ENCODE measurements around the gene VMAC.

VMAC gene

DNA sequence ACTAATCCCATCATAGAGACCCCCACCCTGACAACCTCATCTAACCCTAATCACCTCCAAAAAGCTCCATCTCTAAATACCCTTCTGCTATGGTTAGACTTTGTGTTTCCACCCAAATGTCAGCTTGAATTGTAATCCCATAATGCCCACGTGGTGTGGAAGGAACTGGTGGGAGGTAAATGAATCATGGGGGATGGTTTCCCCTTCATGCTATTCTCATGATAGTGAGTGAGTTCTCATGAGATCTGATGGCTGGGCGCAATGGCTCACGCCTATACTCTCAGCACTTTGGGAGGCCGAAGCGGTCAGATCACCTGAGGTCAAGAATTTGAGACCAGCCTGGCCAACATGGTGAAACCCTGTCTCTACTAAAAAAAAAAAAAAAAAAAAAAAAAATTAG, 2.6 kb downstream of the VMAC start:
- no peak for DNase-seq

DNA sequence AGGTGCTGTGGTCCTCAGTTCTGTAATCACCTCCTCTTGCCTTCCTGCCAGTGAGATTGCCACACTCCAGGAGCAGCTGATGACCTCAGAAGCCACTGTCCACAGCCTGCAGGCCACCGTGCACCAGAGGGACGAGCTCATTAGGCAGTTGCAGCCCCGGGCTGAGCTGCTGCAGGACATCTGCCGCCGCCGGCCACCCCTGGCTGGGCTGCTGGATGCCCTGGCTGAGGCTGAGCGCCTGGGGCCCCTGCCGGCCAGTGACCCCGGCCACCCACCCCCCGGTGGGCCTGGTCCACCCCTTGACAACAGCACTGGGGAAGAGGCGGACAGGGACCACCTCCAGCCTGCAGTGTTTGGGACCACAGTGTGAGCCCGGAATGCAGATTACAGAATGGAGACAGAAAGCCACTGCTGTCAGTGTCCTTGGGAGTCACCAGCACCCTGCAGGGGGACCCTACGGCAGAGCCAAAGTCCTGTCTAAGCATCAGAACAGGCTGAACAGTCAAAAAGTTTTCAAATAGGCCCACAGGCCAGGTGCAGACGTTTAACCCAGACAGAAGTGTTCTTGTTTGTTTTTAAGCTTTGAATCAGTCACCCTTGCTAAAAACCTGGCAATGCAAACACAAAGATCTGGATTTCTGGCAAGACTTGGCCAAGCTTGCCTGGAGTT, 4.2 kb downstream of the VMAC start:
- no peak for DNase-seq

DNA sequence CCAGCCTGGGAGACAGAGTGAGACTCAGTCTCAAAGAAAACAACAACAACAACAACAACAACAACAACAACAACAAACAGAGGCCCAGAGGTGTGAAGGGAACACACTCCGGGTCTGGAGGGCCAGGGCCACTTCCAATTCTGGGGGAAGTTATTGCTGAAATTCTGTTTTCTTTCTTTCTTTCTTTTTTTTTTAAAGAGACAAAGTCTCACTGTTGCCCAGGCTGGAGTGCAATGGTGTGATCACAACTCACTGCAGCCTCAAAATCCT, 5.9 kb downstream of the VMAC start:
- DNase-seq: no peak

DNA sequence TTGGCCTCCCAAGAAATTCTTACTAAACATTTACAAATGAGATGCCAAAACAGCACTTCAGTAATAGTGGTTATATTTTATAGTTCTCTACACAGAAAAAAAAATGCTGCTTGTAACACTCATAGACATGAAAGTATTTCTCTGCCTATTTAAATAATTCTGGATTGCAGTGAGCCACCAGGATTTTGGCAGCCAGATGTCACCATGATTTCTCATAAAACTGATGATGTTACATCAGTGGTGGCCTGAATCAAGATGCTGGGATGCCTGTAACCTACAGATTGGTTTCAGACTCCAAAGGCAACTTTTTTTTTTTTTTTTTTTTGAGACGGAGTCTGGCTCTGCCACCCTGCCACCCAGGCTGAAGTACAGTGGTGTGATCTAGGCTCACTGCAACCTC, 6.7 kb downstream of the VMAC start:
- DNase-seq: no peak

- DNase-seq: no peak
Observed at GRCh38 chr19:5913739-5914357, 9.2 kb downstream of the VMAC start, which contains the start of gene CAPS. CAPS (plus strand) TSS chr19:5914254; CDS start chr19:5914407, 153 bp downstream.

- DNase-seq: no peak
Observed at GRCh38 chr19:5914358-5914774, 9.7 kb downstream of the VMAC start.

DNA sequence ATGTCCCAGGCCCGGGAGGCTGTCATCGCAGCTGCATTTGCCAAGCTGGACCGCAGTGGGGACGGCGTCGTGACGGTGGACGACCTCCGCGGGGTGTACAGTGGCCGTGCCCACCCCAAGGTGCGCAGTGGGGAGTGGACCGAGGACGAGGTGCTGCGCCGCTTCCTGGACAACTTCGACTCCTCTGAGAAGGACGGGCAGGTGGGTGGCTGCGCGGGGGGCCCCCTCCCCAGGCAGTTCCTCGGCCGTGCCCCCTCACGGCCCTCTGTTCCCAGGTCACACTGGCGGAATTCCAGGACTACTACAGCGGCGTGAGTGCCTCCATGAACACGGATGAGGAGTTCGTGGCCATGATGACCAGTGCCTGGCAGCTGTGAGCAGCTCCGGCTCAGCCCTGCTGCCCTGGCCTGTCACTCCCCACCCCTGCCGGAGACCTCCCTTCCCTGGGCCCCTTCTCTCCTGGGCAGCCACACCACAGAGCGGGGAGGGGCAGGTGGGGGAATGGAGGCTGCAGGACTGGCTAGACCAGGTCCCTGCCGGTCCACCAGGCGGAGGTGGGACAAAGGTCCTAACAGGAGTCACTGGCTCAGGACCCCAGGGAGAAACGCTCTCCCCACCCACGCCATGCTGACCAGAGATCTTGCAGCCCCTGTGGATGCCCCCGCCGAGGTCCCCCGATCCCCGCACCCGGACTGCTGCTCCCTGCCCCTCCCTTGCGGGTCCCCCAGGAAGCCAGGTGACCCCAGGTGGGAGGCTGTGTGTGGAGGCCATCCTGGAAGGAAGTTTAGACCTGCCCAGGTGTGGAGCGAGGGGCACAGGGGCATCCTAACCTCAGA, 10.5 kb downstream of the VMAC start:
- no peak for DNase-seq

DNA sequence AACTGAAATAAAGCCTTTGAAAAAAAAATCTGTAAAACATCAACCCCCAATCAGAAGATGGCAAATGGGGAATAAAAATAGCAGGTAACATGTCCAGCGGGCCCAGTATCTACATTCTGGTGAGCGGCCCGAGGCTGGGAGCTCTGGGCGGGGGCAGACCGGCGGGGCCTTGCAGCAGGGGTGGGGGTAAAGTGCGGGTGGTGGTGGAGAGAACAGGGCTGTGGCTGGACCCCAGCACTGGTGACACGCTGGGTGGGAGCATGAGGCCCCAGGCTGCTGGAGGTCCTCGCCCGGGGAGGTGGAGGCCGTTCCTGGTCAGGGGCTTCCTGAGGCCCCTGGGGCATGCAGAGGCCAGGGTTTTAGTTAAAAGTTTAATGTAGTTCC, 11.1 kb downstream of the VMAC start:
- no peak for DNase-seq

DNA sequence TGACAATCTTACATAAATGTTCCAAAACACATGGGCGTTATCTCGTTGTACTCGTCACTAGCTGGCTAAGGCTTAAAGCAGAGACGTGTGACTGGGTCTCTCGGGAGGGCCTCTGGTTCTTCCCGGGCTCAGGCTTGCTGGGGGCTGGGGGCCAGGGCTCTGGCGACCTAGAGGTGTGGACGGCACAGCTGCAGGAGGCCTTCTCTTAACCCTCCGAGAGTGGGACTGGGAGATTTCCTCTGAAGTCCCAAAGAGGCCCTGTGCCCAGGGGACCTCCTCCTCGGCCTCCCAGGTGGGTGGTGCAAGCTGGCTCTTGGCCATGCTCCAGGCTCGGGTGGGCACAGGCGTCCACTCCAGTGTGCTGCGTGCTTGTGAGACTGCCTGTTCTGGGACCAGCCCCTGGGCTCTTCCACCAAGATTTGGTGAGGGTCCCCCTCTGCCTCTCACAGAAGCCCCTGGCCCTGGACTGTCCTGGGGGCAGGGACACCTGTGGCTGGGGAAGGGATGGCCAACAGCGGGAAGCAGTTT, 11.6 kb downstream of the VMAC start:
- DNase-seq: no peak

- no peak for DNase-seq
Observed at GRCh38 chr19:5917431-5918107, 12.9 kb downstream of the VMAC start.

- no peak for DNase-seq
Observed at GRCh38 chr19:5918463-5919079, 13.9 kb downstream of the VMAC start.

GRCh38 chr19:5921516-5922160, 17.0 kb downstream of the VMAC start:
- no peak for DNase-seq

GRCh38 chr19:5922161-5922545, 17.5 kb downstream of the VMAC start:
- DNase-seq: no peak

DNA sequence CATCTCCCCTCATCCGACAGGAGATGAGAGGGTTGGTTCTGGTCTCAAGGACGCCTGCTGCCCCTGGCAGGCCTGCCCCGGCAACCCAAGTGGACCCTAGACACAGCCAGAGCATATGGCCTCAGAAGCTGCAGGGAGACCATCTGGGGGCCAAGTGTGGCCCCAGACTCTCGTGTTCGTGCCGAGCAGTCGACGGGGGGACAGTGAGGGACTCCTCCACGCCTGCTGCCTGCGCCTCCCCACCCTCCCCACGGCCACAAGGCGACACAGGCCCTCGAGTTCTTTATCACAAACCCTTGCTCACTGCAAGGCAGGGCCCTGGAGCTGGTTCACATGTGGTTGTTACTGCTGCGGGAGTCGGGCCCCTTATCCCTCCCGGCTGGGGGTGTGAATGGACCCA, 18.7 kb downstream of the VMAC start:
- DNase-seq: no peak

DNA sequence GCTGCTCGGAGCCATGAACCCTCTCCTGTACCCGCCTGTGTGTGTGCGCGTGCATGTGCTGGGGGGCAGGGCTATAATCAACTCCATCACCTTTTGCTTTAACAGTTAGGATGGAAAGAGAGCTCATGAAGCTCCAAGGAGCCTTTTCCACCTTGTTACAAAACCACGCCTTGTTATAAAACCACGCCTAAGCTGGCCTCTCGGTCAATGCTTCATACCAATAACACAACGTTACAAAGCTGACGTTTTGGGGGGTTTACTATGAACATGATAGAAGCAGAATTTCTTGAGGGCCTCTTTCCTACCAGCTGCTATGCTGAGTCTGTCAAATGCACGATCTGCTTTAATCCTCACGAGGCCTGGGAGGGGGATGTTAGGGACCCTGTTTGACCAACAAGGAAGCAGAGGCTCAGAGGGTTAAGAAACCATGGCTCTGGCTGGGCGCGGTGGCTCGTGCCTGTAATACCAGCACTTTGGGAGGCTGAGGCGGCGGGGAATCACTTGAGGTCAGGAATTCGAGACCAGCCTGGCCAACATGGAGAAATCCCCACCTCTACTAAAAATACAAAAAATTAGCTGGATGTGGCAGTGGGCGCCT, 21.3 kb downstream of the VMAC start:
- no peak for DNase-seq

DNA sequence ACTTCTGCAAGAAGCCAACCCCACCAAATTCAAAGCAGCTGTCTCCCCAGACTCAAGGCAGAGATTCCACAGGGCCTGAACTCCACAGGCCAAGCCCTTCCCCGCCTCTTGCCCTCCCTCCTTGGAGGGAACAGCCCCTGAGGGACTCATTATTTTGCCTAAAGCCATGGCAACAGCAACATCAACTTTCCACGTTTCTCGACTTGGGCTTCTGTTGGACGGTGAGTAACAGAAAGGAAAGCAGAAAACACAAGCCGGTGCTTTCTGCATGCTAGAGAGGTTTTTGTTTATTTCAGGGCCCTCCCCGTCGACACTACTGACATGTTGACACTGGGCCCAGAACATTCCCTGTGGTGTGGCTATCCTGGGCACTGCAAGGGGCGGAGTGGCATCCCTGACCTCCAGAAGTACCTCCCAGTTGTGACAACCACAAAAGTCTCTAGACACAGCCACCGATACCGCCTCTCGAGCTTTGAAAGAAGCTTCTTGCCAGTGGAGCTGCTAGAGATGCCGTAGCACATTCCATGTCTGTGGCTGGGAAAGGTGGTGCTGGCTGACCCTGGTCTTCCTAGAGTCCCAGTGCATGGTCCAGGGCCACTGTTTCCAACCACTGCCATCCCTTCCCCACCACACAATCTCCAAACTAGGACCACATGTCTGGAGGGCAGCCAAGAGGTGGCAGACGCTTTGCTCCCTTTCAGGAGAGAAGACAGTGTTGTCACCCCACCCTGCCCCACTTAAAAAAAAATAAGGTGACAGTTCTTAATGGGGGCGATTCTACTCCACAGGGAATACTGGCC, 22.2 kb downstream of the VMAC start:
- DNase-seq: no peak

DNA sequence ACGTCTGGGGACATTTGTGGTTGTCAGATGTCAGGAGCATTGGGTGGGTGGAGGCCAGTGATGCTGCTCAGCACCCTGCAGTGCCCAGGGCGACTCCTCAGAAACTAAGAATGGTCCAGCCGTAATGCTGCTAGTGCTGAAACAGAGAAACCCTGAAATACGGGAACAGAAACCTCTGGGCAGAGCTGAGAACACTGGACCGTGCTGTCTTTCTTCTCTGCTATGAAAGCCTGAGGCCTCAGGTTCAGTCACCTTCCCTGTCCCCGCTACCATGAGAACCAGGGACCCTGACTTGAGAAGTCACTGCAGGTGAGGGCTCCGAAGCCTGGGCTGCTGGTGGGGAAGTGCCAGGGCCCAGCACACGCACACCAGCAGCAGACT, 22.8 kb downstream of the VMAC start:
- no peak for DNase-seq

GRCh38 chr19:5929179-5929578, 24.5 kb downstream of the VMAC start:
- DNase-seq: no peak

GRCh38 chr19:5929625-5930024, 25.0 kb downstream of the VMAC start:
- DNase-seq: no peak

DNA sequence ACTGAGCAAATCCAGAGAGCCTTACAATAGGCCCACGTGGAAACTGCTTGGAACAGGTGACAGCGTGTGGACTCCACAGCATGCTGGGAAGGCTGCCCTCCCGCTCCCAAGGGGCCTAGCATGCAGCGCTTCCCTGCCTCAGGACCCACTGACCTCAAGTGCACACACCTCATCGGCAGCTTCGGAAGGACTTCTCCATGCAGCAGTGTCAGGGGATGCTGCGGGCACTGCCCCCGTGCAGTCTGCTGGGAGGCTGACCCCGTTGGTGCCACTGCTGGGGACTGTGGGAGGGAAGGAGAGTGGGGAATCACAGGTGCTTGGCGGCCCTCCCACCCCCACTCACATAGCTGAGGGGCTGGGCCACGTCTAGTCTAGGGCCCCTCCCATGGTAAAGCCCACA, 26.6 kb downstream of the VMAC start:
- no peak for DNase-seq

GRCh38 chr19:5932146-5932545, 27.5 kb downstream of the VMAC start:
- DNase-seq: no peak

Data from activated T-cell treated with anti-CD3 and anti-CD28 coated beads, Interleukin-2, amount 50 U/mL, for 48 hours (primary cell).